ENCODE data around the gene SLC4A2.

SLC4A2 gene

GRCh38 chr7:151032936-151033863 is 26.2 kb upstream of the SLC4A2 start:
- H3K27ac ChIP-seq (ENCODE audit: low read depth, low read length), result no peak overlapping the region
- peaks cover 17 to 44% of the 10 kb centered on the region in 2 donors for H3K36me3 ChIP-seq (ENCODE audit: control insufficient read depth in 1 of 2, insufficient read depth in 2 of 2, low read length in 2 of 2)
- no peak overlapping the region for H3K4me3 ChIP-seq (ENCODE audit: low read depth in 1 of 2, low read length in 2 of 2)
- no peaks in the 10 kb centered on the region for H3K27me3 ChIP-seq (ENCODE audit: control insufficient read depth in 1 of 2, insufficient read depth in 2 of 2, low read length in 2 of 2)
- no peaks in the 10 kb centered on the region for H3K9me3 ChIP-seq (ENCODE audit: control insufficient read depth in 1 of 2, low read length in 2 of 2)
- H3K4me1 ChIP-seq (ENCODE audit: control insufficient read depth in 1 of 2, insufficient read depth in 2 of 2, low read length in 2 of 2), result peaks cover 0 to 6% of the 10 kb centered on the region in 2 donors
- H3K9ac ChIP-seq (ENCODE audit: low read depth in 1 of 2, low read length in 2 of 2), result no peak overlapping the region

GRCh38 chr7:151033864-151034249 is 25.5 kb upstream of the SLC4A2 start:
- Histone ChIP-seq H3K9me3 (ENCODE audit: control insufficient read depth in 1 of 2, low read length in 2 of 2) (no peaks in the 10 kb centered on the region), H3K36me3 (ENCODE audit: control insufficient read depth in 1 of 2, insufficient read depth in 2 of 2, low read length in 2 of 2) (peaks cover 17 to 44% of the 10 kb centered on the region in 2 donors), H3K4me3 (ENCODE audit: low read depth in 1 of 2, low read length in 2 of 2) (no peak overlapping the region), H3K9ac (ENCODE audit: low read depth in 1 of 2, low read length in 2 of 2) (no peak overlapping the region), H3K27ac (ENCODE audit: low read depth, low read length) (no peak overlapping the region), H3K27me3 (ENCODE audit: control insufficient read depth in 1 of 2, insufficient read depth in 2 of 2, low read length in 2 of 2) (no peaks in the 10 kb centered on the region), H3K4me1 (ENCODE audit: control insufficient read depth in 1 of 2, insufficient read depth in 2 of 2, low read length in 2 of 2) (peaks cover 1 to 8% of the 10 kb centered on the region in 2 donors)

- Histone ChIP-seq H3K9ac (ENCODE audit: low read depth in 1 of 2, low read length in 2 of 2) (no peak overlapping the region), H3K27me3 (ENCODE audit: control insufficient read depth in 1 of 2, insufficient read depth in 2 of 2, low read length in 2 of 2) (no peaks in the 10 kb centered on the region), H3K4me3 (ENCODE audit: low read depth in 1 of 2, low read length in 2 of 2) (no peak overlapping the region), H3K27ac (ENCODE audit: low read depth, low read length) (no peak overlapping the region), H3K4me1 (ENCODE audit: control insufficient read depth in 1 of 2, insufficient read depth in 2 of 2, low read length in 2 of 2) (peaks cover 8% of the 10 kb centered on the region in 2 donors), H3K9me3 (ENCODE audit: control insufficient read depth in 1 of 2, low read length in 2 of 2) (no peaks in the 10 kb centered on the region), H3K36me3 (ENCODE audit: control insufficient read depth in 1 of 2, insufficient read depth in 2 of 2, low read length in 2 of 2) (peaks cover 17 to 44% of the 10 kb centered on the region in 2 donors)
Measured at GRCh38 chr7:151034312-151035025, 24.9 kb upstream of the SLC4A2 start.

- no peak overlapping the region for H3K27ac ChIP-seq (ENCODE audit: low read depth, low read length)
- peaks cover 9 to 12% of the 10 kb centered on the region in 2 donors for H3K4me1 ChIP-seq (ENCODE audit: control insufficient read depth in 1 of 2, insufficient read depth in 2 of 2, low read length in 2 of 2)
- H3K9me3 ChIP-seq (ENCODE audit: control insufficient read depth in 1 of 2, low read length in 2 of 2), result no peaks in the 10 kb centered on the region
- H3K4me3 ChIP-seq (ENCODE audit: low read depth in 1 of 2, low read length in 2 of 2), result no peak overlapping the region
- H3K27me3 ChIP-seq (ENCODE audit: control insufficient read depth in 1 of 2, insufficient read depth in 2 of 2, low read length in 2 of 2), result no peaks in the 10 kb centered on the region
- H3K9ac ChIP-seq (ENCODE audit: low read depth in 1 of 2, low read length in 2 of 2), result no peak overlapping the region
- H3K36me3 ChIP-seq (ENCODE audit: control insufficient read depth in 1 of 2, insufficient read depth in 2 of 2, low read length in 2 of 2), result peaks cover 17 to 44% of the 10 kb centered on the region in 2 donors
Measured at GRCh38 chr7:151035026-151035717, 24.2 kb upstream of the SLC4A2 start.

GRCh38 chr7:151035902-151036301 is 23.5 kb upstream of the SLC4A2 start:
- Histone ChIP-seq H3K9ac (ENCODE audit: low read depth in 1 of 2, low read length in 2 of 2) (no peak overlapping the region), H3K36me3 (ENCODE audit: control insufficient read depth in 1 of 2, insufficient read depth in 2 of 2, low read length in 2 of 2) (peaks cover 17 to 44% of the 10 kb centered on the region in 2 donors), H3K27ac (ENCODE audit: low read depth, low read length) (no peak overlapping the region), H3K4me3 (ENCODE audit: low read depth in 1 of 2, low read length in 2 of 2) (no peak overlapping the region), H3K4me1 (ENCODE audit: control insufficient read depth in 1 of 2, insufficient read depth in 2 of 2, low read length in 2 of 2) (peaks cover 9 to 12% of the 10 kb centered on the region in 2 donors), H3K9me3 (ENCODE audit: control insufficient read depth in 1 of 2, low read length in 2 of 2) (no peaks in the 10 kb centered on the region), H3K27me3 (ENCODE audit: control insufficient read depth in 1 of 2, insufficient read depth in 2 of 2, low read length in 2 of 2) (no peaks in the 10 kb centered on the region)

GRCh38 chr7:151038951-151039849 is 20.2 kb upstream of the SLC4A2 start:
- no peak overlapping the region for H3K9ac ChIP-seq (ENCODE audit: low read depth in 1 of 2, low read length in 2 of 2)
- H3K27ac ChIP-seq (ENCODE audit: low read depth, low read length), result no peak overlapping the region
- no peaks in the 10 kb centered on the region for H3K27me3 ChIP-seq (ENCODE audit: control insufficient read depth in 1 of 2, insufficient read depth in 2 of 2, low read length in 2 of 2)
- peaks cover 17 to 39% of the 10 kb centered on the region in 2 donors for H3K36me3 ChIP-seq (ENCODE audit: control insufficient read depth in 1 of 2, insufficient read depth in 2 of 2, low read length in 2 of 2)
- no peaks in the 10 kb centered on the region for H3K9me3 ChIP-seq (ENCODE audit: control insufficient read depth in 1 of 2, low read length in 2 of 2)
- H3K4me3 ChIP-seq (ENCODE audit: low read depth in 1 of 2, low read length in 2 of 2), result no peak overlapping the region
- H3K4me1 ChIP-seq (ENCODE audit: control insufficient read depth in 1 of 2, insufficient read depth in 2 of 2, low read length in 2 of 2), result peaks cover 9 to 12% of the 10 kb centered on the region in 2 donors

GRCh38 chr7:151039850-151040548 is 19.4 kb upstream of the SLC4A2 start:
- Histone ChIP-seq H3K4me1 (ENCODE audit: control insufficient read depth in 1 of 2, insufficient read depth in 2 of 2, low read length in 2 of 2) (peaks cover 9 to 12% of the 10 kb centered on the region in 2 donors), H3K9ac (ENCODE audit: low read depth in 1 of 2, low read length in 2 of 2) (no peak overlapping the region), H3K27me3 (ENCODE audit: control insufficient read depth in 1 of 2, insufficient read depth in 2 of 2, low read length in 2 of 2) (no peaks in the 10 kb centered on the region), H3K9me3 (ENCODE audit: control insufficient read depth in 1 of 2, low read length in 2 of 2) (no peaks in the 10 kb centered on the region), H3K27ac (ENCODE audit: low read depth, low read length) (no peak overlapping the region), H3K36me3 (ENCODE audit: control insufficient read depth in 1 of 2, insufficient read depth in 2 of 2, low read length in 2 of 2) (peaks cover 13 to 36% of the 10 kb centered on the region in 2 donors), H3K4me3 (ENCODE audit: low read depth in 1 of 2, low read length in 2 of 2) (no peak overlapping the region)

GRCh38 chr7:151040616-151041375 is 18.6 kb upstream of the SLC4A2 start:
- Histone ChIP-seq H3K4me1 (ENCODE audit: control insufficient read depth in 1 of 2, insufficient read depth in 2 of 2, low read length in 2 of 2) (peaks cover 9 to 12% of the 10 kb centered on the region in 2 donors), H3K9me3 (ENCODE audit: control insufficient read depth in 1 of 2, low read length in 2 of 2) (no peaks in the 10 kb centered on the region), H3K36me3 (ENCODE audit: control insufficient read depth in 1 of 2, insufficient read depth in 2 of 2, low read length in 2 of 2) (peaks cover 7 to 31% of the 10 kb centered on the region in 2 donors), H3K9ac (ENCODE audit: low read depth in 1 of 2, low read length in 2 of 2) (no peak overlapping the region), H3K4me3 (ENCODE audit: low read depth in 1 of 2, low read length in 2 of 2) (no peak overlapping the region), H3K27me3 (ENCODE audit: control insufficient read depth in 1 of 2, insufficient read depth in 2 of 2, low read length in 2 of 2) (no peaks in the 10 kb centered on the region), H3K27ac (ENCODE audit: low read depth, low read length) (no peak overlapping the region)

Measured in duodenal mucosa (tissue), 2 donors.